Lower lobe of right lung (tissue), 2 donors: ENCODE data around the gene ACAN. TPM values are rescaled to one million over a fixed set of nuclear protein-coding genes. Genes with fewer than 3 reads are reported as not detected.

Source experiments
- ATAC-seq, 2 donors: fragments of 200-7000 bp; cut with Tn5 transposase; one replicate each; pipeline ENCODE4 v1.9.1; 2020 to 2022; ENCODE audit warnings: mild to moderate bottlenecking in 2 of 2, moderate library complexity in 2 of 2
- DNase-seq: peaks from one replicate; pipeline ENCODE4 v3.0.0-alpha.2; 2020
- H3K27ac ChIP-seq: fragments of 200-600 bp; one replicate; pipeline ENCODE4 v1.8.0; 2022
- H3K27me3 ChIP-seq: fragments of 200-600 bp; one replicate; pipeline ENCODE4 v1.8.0; 2022; ENCODE audit warnings: low read depth
- H3K36me3 ChIP-seq: fragments of 200-600 bp; one replicate; pipeline ENCODE4 v1.8.0; 2022; ENCODE audit warnings: mild to moderate bottlenecking
- H3K4me1 ChIP-seq: fragments of 200-600 bp; one replicate; pipeline ENCODE4 v1.8.0; 2022
- H3K4me3 ChIP-seq: fragments of 200-600 bp; one replicate; pipeline ENCODE4 v1.8.0; 2022; ENCODE audit warnings: mild to moderate bottlenecking
- H3K9me3 ChIP-seq: fragments of 200-600 bp; one replicate; pipeline ENCODE4 v1.8.0; 2022
- intact Hi-C: fragments of 100-400 bp; cut with DNase I; formaldehyde crosslinking; loops from one replicate; pipeline ENCODE4 v1.11.0; 2022
- total RNA-seq: library from RNA; stranded (reverse); fragmentation: NEBNext Ultra II Directional; extraction: Animal tissue kit (Norgen Biotek cat#: 25700); gene quantifications from one replicate; pipeline ENCODE4 v1.2.1, GENCODE V29; 2021
- TF ChIP-seq, protein P1 (sequence below): fragments of 200-600 bp; IDR thresholded peaks from one replicate; pipeline ENCODE4 v1.8.0; 2022; ENCODE audit warnings: antibody characterized with exemption, mild to moderate bottlenecking
- donor health status: DM: no; HTN: yes; CAD: no; lungs with severe emphysema.

The ACAN gene
- total RNA-seq, 1 donor from 2014 or later: 0.12 TPM

DNA sequence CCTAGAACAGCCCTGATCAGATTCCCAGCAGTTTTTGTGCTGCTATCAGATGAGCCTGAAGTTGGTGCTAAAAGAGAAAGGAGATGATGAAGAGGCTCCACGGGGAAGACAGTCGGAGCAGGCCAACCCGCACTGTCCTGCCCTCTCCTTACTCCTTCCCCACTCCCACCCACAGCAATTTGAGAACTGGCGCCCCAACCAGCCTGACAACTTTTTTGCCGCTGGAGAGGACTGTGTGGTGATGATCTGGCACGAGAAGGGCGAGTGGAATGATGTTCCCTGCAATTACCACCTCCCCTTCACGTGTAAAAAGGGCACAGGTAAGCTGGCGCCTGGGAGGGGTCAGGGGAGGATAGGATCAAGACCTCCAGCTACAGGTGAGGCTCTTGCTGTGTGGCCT, 69.5 kb downstream of the ACAN start:
- no peaks in the 10 kb centered on the region for H3K36me3 ChIP-seq
- no peaks in the 10 kb centered on the region for H3K4me1 ChIP-seq
- H3K9me3 ChIP-seq: no peaks in the 10 kb centered on the region
- intact Hi-C loops: no loop called here
- ATAC-seq: no peak
- H3K4me3 ChIP-seq: no peak overlapping the region
- no peaks in the 10 kb centered on the region for H3K27me3 ChIP-seq
- TF ChIP-seq, protein P1, sequence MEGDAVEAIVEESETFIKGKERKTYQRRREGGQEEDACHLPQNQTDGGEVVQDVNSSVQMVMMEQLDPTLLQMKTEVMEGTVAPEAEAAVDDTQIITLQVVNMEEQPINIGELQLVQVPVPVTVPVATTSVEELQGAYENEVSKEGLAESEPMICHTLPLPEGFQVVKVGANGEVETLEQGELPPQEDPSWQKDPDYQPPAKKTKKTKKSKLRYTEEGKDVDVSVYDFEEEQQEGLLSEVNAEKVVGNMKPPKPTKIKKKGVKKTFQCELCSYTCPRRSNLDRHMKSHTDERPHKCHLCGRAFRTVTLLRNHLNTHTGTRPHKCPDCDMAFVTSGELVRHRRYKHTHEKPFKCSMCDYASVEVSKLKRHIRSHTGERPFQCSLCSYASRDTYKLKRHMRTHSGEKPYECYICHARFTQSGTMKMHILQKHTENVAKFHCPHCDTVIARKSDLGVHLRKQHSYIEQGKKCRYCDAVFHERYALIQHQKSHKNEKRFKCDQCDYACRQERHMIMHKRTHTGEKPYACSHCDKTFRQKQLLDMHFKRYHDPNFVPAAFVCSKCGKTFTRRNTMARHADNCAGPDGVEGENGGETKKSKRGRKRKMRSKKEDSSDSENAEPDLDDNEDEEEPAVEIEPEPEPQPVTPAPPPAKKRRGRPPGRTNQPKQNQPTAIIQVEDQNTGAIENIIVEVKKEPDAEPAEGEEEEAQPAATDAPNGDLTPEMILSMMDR: no peak
- DNase-seq: no peak
- no peak overlapping the region for H3K27ac ChIP-seq

DNA sequence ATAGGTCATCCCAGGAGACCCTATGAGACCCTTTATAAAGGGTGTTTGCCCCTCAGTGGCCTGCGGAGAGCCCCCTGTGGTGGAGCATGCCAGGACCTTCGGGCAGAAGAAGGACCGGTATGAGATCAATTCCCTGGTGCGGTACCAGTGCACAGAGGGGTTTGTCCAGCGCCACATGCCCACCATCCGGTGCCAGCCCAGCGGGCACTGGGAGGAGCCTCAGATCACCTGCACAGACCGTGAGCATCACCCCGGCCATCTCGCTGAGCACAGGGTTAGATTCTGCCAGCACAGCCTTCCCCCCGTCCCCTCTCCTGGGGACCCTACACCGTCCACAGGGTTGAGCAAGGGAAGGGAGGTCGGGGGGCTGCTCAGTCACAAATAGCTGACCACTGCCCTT, 70.5 kb downstream of the ACAN start:
- Histone ChIP-seq H3K4me1 (no peaks in the 10 kb centered on the region), H3K36me3 (no peaks in the 10 kb centered on the region), H3K4me3 (no peak overlapping the region), H3K9me3 (no peaks in the 10 kb centered on the region), H3K27ac (no peak overlapping the region), H3K27me3 (no peaks in the 10 kb centered on the region)
- TF ChIP-seq, protein P1: no peak
- ATAC-seq (no peak), DNase-seq (no peak)
- intact Hi-C loops: no loop called here

DNA sequence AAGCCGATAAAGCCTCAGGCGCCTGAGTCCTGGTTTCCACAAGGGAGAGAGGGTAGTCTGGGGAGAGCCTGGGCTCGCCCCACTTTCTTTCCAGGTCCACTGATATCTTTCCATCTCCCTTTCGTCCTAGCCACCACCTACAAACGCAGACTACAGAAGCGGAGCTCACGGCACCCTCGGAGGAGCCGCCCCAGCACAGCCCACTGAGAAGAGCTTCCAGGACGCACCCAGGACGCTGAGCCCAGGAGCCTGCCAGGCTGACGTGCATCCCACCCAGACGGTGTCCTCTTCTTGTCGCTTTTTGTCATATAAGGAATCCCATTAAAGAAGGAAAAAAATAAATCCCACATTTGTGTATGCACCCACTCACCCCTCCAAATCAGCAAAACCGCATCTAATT, 71.0 kb downstream of the ACAN start:
- no peaks in the 10 kb centered on the region for H3K4me1 ChIP-seq
- TF ChIP-seq, protein P1: no peak
- ATAC-seq: no peak
- no peaks in the 10 kb centered on the region for H3K9me3 ChIP-seq
- no peak for DNase-seq
- no peak overlapping the region for H3K27ac ChIP-seq
- no peaks in the 10 kb centered on the region for H3K27me3 ChIP-seq
- H3K36me3 ChIP-seq: no peaks in the 10 kb centered on the region
- no peak overlapping the region for H3K4me3 ChIP-seq
- intact Hi-C loops: no loop called here

DNA sequence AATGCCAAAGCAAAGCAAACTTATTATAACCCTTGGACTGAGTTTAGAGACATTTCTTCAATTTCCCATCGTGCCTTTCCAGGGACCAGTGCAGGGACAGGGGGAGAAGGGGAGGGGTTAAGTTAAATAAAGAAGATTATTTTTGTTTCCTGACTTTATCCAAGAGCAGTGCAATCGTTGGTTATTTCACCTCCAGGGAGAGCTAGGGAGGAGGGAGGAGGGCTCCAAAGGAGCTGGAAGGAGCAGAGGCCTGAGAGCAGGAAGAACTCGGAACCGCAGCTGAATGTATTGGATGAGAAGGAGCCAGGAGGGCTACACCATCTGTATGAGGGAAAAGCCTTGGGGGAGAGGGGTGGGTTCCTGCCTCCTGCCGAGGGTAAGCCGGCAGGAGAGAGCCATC, 71.4 kb downstream of the ACAN start:
- no peak overlapping the region for H3K4me3 ChIP-seq
- no peaks in the 10 kb centered on the region for H3K4me1 ChIP-seq
- no peaks in the 10 kb centered on the region for H3K27me3 ChIP-seq
- DNase-seq: no peak
- no peak overlapping the region for H3K27ac ChIP-seq
- TF ChIP-seq, protein P1: no peak
- intact Hi-C loops: no loop called here
- no peak for ATAC-seq
- H3K9me3 ChIP-seq: no peaks in the 10 kb centered on the region
- no peaks in the 10 kb centered on the region for H3K36me3 ChIP-seq

DNA sequence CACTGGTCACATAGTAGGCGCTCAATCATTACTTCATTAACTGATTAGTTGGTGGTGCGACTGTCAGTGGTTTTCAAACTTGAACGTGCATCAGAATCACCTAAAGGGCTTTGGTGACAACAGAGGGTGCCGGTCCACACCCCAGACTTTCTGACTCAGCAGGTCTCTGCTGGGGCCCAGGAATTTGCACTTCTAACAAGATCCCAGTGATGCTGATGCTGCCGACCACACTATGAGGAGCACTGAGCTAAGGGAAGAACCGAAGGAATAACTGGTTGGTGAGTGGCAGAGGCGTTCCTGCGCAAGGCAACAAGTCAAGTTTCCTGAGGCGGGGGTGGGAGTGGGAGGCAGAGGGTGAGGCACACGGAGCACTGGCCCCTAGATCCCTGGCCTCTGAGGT, 73.3 kb downstream of the ACAN start:
- no peaks in the 10 kb centered on the region for H3K4me1 ChIP-seq
- intact Hi-C loops: no loop called here
- no peaks in the 10 kb centered on the region for H3K36me3 ChIP-seq
- H3K27me3 ChIP-seq: no peaks in the 10 kb centered on the region
- TF ChIP-seq, protein P1: no peak
- no peak overlapping the region for H3K4me3 ChIP-seq
- no peak for DNase-seq
- H3K27ac ChIP-seq: no peak overlapping the region
- H3K9me3 ChIP-seq: no peaks in the 10 kb centered on the region
- no peak for ATAC-seq

DNA sequence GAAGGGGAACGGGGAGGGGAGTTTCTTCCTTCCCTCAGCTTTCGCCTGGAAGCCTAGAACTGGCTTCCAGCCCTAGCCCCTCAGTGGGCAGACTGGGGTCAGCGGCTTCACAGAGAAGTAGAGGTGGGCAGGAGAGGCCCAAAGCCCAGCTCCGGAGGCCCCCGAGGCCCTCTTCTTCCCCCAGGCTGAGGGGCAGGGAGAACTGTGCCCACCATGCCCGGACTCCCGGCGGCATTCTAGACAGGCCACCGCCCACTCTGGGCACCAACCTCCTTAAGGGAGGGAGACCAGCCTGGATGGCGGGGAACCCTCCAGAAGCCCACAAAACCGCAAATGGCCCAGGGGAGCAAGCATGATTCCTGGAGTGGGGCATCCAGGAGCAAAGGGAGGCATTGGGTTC, 74.2 kb downstream of the ACAN start:
- DNase-seq (no peak), ATAC-seq (no peak)
- no peaks in the 10 kb centered on the region for H3K4me1 ChIP-seq
- no peak overlapping the region for H3K4me3 ChIP-seq
- no peaks in the 10 kb centered on the region for H3K27me3 ChIP-seq
- TF ChIP-seq, protein P1: no peak
- H3K27ac ChIP-seq: no peak overlapping the region
- H3K36me3 ChIP-seq: no peaks in the 10 kb centered on the region
- no peaks in the 10 kb centered on the region for H3K9me3 ChIP-seq
- intact Hi-C loops: no loop called here
